Measurements from ENCODE around the gene CD81.

CD81 gene

GRCh38 chr11:2377511-2378443 lies 667 bp downstream of the CD81 start:
- Histone ChIP-seq H3K27me3 (ENCODE audit: low read length) (no peaks in the 10 kb centered on the region), H3K9me3 (ENCODE audit: insufficient read depth, low read length) (no peaks in the 10 kb centered on the region), H3K4me3 (ENCODE audit: insufficient read depth, low read length, poor library complexity, severe bottlenecking) (peak overlapping the region; percentile 94), H3F3A (ENCODE audit: insufficient read depth) (peaks cover 20% of the 10 kb centered on the region), H3K79me2 (ENCODE audit: insufficient read depth, low read length) (peaks cover 53% of the 10 kb centered on the region), H3K9ac (ENCODE audit: low read length) (peak overlapping the region; percentile 97), H3K36me3 (ENCODE audit: low read length) (no peaks in the 10 kb centered on the region), H3K9me2 (replicated peaks; ENCODE audit: insufficient read depth, low read length) (no peaks in the 10 kb centered on the region), H3K4me2 (ENCODE audit: low read depth, low read length, poor library complexity, severe bottlenecking) (peak overlapping the region; percentile 77), H2AFZ (ENCODE audit: low read depth, low read length, severe bottlenecking) (no peak overlapping the region), H3K27ac (ENCODE audit: low read depth, low read length) (peak overlapping the region; percentile 71), H4K20me1 (ENCODE audit: low read depth, low read length) (peaks cover 21% of the 10 kb centered on the region)
- TF ChIP-seq EZH2phosphoT487 (conservative IDR thresholded peaks at IDR 0.05; ENCODE audit: low read length) = no peak
- no peak for TF ChIP-seq CTCF (IDR thresholded peaks at IDR 0.05; ENCODE audit: insufficient read depth, low read length, poor library complexity, severe bottlenecking)

GRCh38 chr11:2378527-2379210 lies 1.6 kb downstream of the CD81 start:
- Histone ChIP-seq H4K20me1 (ENCODE audit: low read depth, low read length) (peaks cover 21% of the 10 kb centered on the region), H3K4me2 (ENCODE audit: low read depth, low read length, poor library complexity, severe bottlenecking) (peak overlapping the region; percentile 77), H3K4me3 (ENCODE audit: insufficient read depth, low read length, poor library complexity, severe bottlenecking) (peak overlapping the region; percentile 94), H3K9ac (ENCODE audit: low read length) (peak overlapping the region; percentile 97), H3K27ac (ENCODE audit: low read depth, low read length) (peak overlapping the region; percentile 71), H2AFZ (ENCODE audit: low read depth, low read length, severe bottlenecking) (no peak overlapping the region), H3K36me3 (ENCODE audit: low read length) (no peaks in the 10 kb centered on the region), H3F3A (ENCODE audit: insufficient read depth) (peaks cover 29% of the 10 kb centered on the region), H3K79me2 (ENCODE audit: insufficient read depth, low read length) (peaks cover 62% of the 10 kb centered on the region), H3K9me3 (ENCODE audit: insufficient read depth, low read length) (no peaks in the 10 kb centered on the region), H3K27me3 (ENCODE audit: low read length) (no peaks in the 10 kb centered on the region), H3K9me2 (replicated peaks; ENCODE audit: insufficient read depth, low read length) (no peaks in the 10 kb centered on the region)
- TF ChIP-seq EZH2phosphoT487 (conservative IDR thresholded peaks at IDR 0.05; ENCODE audit: low read length) (no peak), CTCF (IDR thresholded peaks at IDR 0.05; ENCODE audit: insufficient read depth, low read length, poor library complexity, severe bottlenecking) (no peak)

GRCh38 chr11:2379466-2380174 lies 2.5 kb downstream of the CD81 start:
- peaks cover 21% of the 10 kb centered on the region for H4K20me1 ChIP-seq (ENCODE audit: low read depth, low read length)
- H3K4me2 ChIP-seq (ENCODE audit: low read depth, low read length, poor library complexity, severe bottlenecking) = peak overlapping the region; percentile 77
- peaks cover 62% of the 10 kb centered on the region for H3K79me2 ChIP-seq (ENCODE audit: insufficient read depth, low read length)
- TF ChIP-seq CTCF (IDR thresholded peaks at IDR 0.05; ENCODE audit: insufficient read depth, low read length, poor library complexity, severe bottlenecking) (no peak), EZH2phosphoT487 (conservative IDR thresholded peaks at IDR 0.05; ENCODE audit: low read length) (no peak)
- no peaks in the 10 kb centered on the region for H3K27me3 ChIP-seq (ENCODE audit: low read length)
- no peak overlapping the region for H2AFZ ChIP-seq (ENCODE audit: low read depth, low read length, severe bottlenecking)
- peak overlapping the region; percentile 44 for H3K9ac ChIP-seq (ENCODE audit: low read length)
- no peaks in the 10 kb centered on the region for H3K36me3 ChIP-seq (ENCODE audit: low read length)
- H3K27ac ChIP-seq (ENCODE audit: low read depth, low read length) = peak overlapping the region; percentile 85
- H3K9me3 ChIP-seq (ENCODE audit: insufficient read depth, low read length) = no peaks in the 10 kb centered on the region
- peak overlapping the region; percentile 7 for H3K4me3 ChIP-seq (ENCODE audit: insufficient read depth, low read length, poor library complexity, severe bottlenecking)
- H3K9me2 ChIP-seq (replicated peaks; ENCODE audit: insufficient read depth, low read length) = no peaks in the 10 kb centered on the region
- peaks cover 35% of the 10 kb centered on the region for H3F3A ChIP-seq (ENCODE audit: insufficient read depth)

Data from SU-DHL-6 (cell line).